ENCODE measurements around the gene PDE6C. TPM values are rescaled to one million over a fixed set of nuclear protein-coding genes. Genes with fewer than 3 reads are reported as not detected.

Gene PDE6C
- total RNA-seq, 1 experiment from 2014 or later: not detected

GRCh38 chr10:93589648-93590562 is 22.4 kb upstream of the PDE6C start:
- CTCF ChIA-PET: interaction anchor here (0.8 to 2.2 kb wide), 2 partner anchors 35 to 47 kb away, joined by 3 to 13 read pairs; no protein-coding TSS in a partner anchor
- Mint-ChIP-seq H3K36me3 (no peaks in the 10 kb centered on the region), H3K4me3 (no peak overlapping the region), H3K4me1 (peaks cover 18% of the 10 kb centered on the region), H3K27ac (no peak overlapping the region), H3K27me3 (ENCODE audit: low read depth) (peaks cover 6% of the 10 kb centered on the region), H3K9me3 (no peaks in the 10 kb centered on the region)
- ATAC-seq (no peak), DNase-seq (ENCODE audit: low spot score) (no peak)
- POLR2A ChIA-PET: interaction anchor here (0.6 kb wide), 1 partner anchor 1797 kb away, joined by 3 read pairs; no protein-coding TSS in a partner anchor
- TF ChIP-seq ZNF671 (CRISPR knock-in tag; IDR thresholded peaks at IDR 0.05): no peak

GRCh38 chr10:93590638-93591037 is 21.7 kb upstream of the PDE6C start:
- H3K9me3 Mint-ChIP-seq: no peaks in the 10 kb centered on the region
- H3K27ac Mint-ChIP-seq: no peak overlapping the region
- TF ChIP-seq E2F5 (CRISPR knock-in tag; IDR thresholded peaks at IDR 0.05): no peak
- TF ChIP-seq AFF4 (CRISPR knock-in tag; IDR thresholded peaks at IDR 0.05; ENCODE audit: borderline replicate concordance): no peak
- DNase-seq (ENCODE audit: low spot score) (no peak), ATAC-seq (no peak)
- no peaks in the 10 kb centered on the region for H3K36me3 Mint-ChIP-seq
- peaks cover 18% of the 10 kb centered on the region for H3K4me1 Mint-ChIP-seq
- H3K4me3 Mint-ChIP-seq: no peak overlapping the region
- ChIA-PET POLR2A (interaction anchor here (0.6 kb wide), 1 partner anchor 1797 kb away, joined by 3 read pairs; no protein-coding TSS in a partner anchor), CTCF (interaction anchor here (0.8 to 2.2 kb wide), 4 partner anchors 36 to 154 kb away, joined by 3 to 13 read pairs (median 6); partner anchors contain the start of gene FRA10AC1)
- peaks cover 6% of the 10 kb centered on the region for H3K27me3 Mint-ChIP-seq (ENCODE audit: low read depth)

- Mint-ChIP-seq H3K4me1 (peaks cover 19% of the 10 kb centered on the region), H3K9me3 (no peaks in the 10 kb centered on the region), H3K27ac (no peak overlapping the region), H3K36me3 (no peaks in the 10 kb centered on the region), H3K4me3 (no peak overlapping the region), H3K27me3 (ENCODE audit: low read depth) (peaks cover 6% of the 10 kb centered on the region)
- ATAC-seq (peak; percentile 87), DNase-seq (ENCODE audit: low spot score) (no peak)
- CTCF ChIA-PET: interaction anchor here (0.8 to 2.2 kb wide), 4 partner anchors 37 to 225 kb away, joined by 3 to 13 read pairs (median 6); partner anchors contain the start of gene FRA10AC1
- TF ChIP-seq FOXJ3 (CRISPR knock-in tag; IDR thresholded peaks at IDR 0.05; ENCODE audit: borderline replicate concordance) (no peak), ESRRA (CRISPR knock-in tag; IDR thresholded peaks at IDR 0.05; ENCODE audit: borderline replicate concordance) (no peak), ZNF512 (CRISPR knock-in tag; IDR thresholded peaks at IDR 0.05; ENCODE audit: borderline replicate concordance) (no peak), KAT7 (CRISPR knock-in tag; IDR thresholded peaks at IDR 0.05; ENCODE audit: borderline replicate concordance) (no peak), GTF2I (CRISPR knock-in tag; conservative IDR thresholded peaks at IDR 0.05) (no peak), ATF3 (CRISPR knock-in tag; conservative IDR thresholded peaks at IDR 0.05) (no peak), TCF7 (CRISPR knock-in tag; IDR thresholded peaks at IDR 0.05; ENCODE audit: low read depth) (no peak), PRDM15 (CRISPR knock-in tag; IDR thresholded peaks at IDR 0.05) (no peak), STAT6 (CRISPR knock-in tag; conservative IDR thresholded peaks at IDR 0.05; ENCODE audit: low read depth) (no peak), NFE2L1 (CRISPR knock-in tag; IDR thresholded peaks at IDR 0.05) (no peak)
- POLR2A ChIA-PET: interaction anchor here (1.0 kb wide), 1 partner anchor 19 kb away, joined by 3 read pairs; no protein-coding TSS in a partner anchor
Measured at GRCh38 chr10:93591065-93591808, 21.1 kb upstream of the PDE6C start.
